ENCODE results near the gene PUS10. TPM values are rescaled to one million over a fixed set of nuclear protein-coding genes. Genes with fewer than 3 reads are reported as not detected.

The PUS10 gene
- total RNA-seq, 3 donors from 2014 or later: 7.3 to 14.6 (median 12.8) TPM

DNA sequence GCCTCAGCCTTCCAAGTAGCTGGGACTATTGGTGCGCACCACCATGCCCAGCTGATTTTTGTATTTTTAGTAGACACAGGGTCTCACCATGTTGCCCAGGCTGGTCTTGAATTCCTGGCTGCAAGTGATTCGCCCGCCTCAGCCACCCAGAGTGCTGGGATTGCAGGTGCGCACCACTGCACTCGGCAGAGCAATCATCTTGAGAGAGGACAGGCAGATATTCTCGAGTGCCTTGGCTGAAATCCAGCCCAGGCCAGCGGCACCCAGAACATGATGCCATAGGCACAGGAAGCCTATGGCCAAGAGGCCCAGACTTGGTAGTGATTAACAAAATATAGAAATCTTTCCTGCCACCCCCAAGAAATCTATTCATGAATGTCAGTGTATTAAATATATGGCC lies 58.6 kb downstream of the PUS10 start:
- TF ChIP-seq, protein P1, sequence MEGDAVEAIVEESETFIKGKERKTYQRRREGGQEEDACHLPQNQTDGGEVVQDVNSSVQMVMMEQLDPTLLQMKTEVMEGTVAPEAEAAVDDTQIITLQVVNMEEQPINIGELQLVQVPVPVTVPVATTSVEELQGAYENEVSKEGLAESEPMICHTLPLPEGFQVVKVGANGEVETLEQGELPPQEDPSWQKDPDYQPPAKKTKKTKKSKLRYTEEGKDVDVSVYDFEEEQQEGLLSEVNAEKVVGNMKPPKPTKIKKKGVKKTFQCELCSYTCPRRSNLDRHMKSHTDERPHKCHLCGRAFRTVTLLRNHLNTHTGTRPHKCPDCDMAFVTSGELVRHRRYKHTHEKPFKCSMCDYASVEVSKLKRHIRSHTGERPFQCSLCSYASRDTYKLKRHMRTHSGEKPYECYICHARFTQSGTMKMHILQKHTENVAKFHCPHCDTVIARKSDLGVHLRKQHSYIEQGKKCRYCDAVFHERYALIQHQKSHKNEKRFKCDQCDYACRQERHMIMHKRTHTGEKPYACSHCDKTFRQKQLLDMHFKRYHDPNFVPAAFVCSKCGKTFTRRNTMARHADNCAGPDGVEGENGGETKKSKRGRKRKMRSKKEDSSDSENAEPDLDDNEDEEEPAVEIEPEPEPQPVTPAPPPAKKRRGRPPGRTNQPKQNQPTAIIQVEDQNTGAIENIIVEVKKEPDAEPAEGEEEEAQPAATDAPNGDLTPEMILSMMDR (IDR thresholded peaks at IDR 0.05): no peak
- Histone ChIP-seq H3K36me3 (ENCODE audit: low read depth) (no peaks in the 10 kb centered on the region), H3K4me3 (no peak overlapping the region), H3K4me1 (ENCODE audit: low read depth) (no peaks in the 10 kb centered on the region), H3K9me3 (no peaks in the 10 kb centered on the region)
- ATAC-seq (no peak), DNase-seq (no peak)
- intact Hi-C loops (cut with DNase I, micrococcal nuclease): no loop called here

DNA sequence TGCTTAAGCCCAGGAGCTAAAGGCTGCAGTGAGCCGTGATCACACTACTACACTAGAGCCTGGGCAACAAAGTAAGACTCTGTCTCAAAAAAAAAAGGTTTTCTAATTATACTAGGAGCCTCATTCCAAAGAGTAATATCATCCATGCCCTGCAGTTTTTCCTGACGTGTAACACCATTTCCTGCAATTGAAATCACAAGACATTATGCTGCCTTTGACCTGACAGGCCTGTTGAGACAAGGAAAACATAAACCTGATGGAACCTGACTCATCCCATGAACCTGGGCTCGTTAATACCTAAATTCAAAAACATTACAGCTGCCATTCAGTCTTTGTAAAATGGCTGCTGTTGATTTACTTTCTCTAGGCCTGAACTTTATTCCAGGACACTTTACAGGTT lies 59.3 kb downstream of the PUS10 start:
- TF ChIP-seq, protein P1 (IDR thresholded peaks at IDR 0.05): no peak
- peak; percentile 82 for ATAC-seq
- no peaks in the 10 kb centered on the region for H3K9me3 ChIP-seq
- no peak overlapping the region for H3K4me3 ChIP-seq
- H3K36me3 ChIP-seq (ENCODE audit: low read depth): no peaks in the 10 kb centered on the region
- DNase-seq: peak in 1 of 3 donors; percentile 12
- no peaks in the 10 kb centered on the region for H3K4me1 ChIP-seq (ENCODE audit: low read depth)
- intact Hi-C loops (cut with DNase I, micrococcal nuclease): no loop called here

DNA sequence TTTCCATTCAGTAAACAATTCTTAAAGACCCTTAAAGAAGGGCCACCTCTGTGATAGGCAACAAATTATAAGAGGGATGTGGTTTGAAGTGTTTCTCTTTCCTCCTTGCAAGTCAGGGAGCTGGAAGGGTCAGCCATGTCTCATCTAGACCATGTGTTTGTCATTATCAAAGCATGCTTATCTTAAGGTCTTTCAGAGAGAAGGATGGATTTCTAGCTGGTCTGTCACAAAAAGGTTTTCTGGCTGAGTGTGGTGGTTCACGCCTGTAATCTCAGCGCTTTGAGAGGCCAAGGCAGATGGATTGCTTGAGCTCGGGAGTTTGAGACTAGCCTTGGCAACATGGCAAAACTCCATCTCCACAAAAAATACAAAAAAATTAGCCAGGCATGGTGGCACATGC lies 59.7 kb downstream of the PUS10 start:
- ATAC-seq (no peak), DNase-seq (no peak)
- TF ChIP-seq, protein P1 (IDR thresholded peaks at IDR 0.05): no peak

DNA sequence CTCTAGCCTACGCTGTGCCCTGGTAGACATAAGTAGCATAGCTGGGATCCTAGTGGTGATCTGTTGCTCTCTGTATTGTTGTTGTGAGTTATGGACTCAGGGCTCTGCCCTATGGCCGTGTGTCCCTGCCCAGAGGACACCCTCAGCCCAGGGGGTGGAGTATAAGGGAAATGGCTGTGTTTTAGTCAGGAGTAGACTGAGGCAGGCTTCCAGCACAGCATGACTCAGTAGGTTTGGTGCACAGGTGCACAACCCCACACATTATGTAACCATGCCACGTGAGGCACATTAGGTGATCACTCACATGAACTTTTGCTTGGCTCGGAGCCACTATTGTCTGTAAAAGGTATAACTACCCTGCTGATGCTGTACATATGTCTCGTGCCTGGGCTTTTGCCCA lies 60.4 kb downstream of the PUS10 start:
- intact Hi-C loops (cut with DNase I, micrococcal nuclease): no loop called here
- no peaks in the 10 kb centered on the region for H3K4me1 ChIP-seq (ENCODE audit: low read depth)
- no peaks in the 10 kb centered on the region for H3K9me3 ChIP-seq
- ATAC-seq (peak; percentile 91), DNase-seq (peak in 2 of 3 donors; percentile 40 to 84)
- H3K4me3 ChIP-seq: no peak overlapping the region
- H3K36me3 ChIP-seq (ENCODE audit: low read depth): no peaks in the 10 kb centered on the region
- TF ChIP-seq, protein P1 (IDR thresholded peaks at IDR 0.05): no peak

More for the DNA sequence above, 59.7 kb downstream of the PUS10 start:
- Histone ChIP-seq H3K4me3 (no peak overlapping the region), H3K9me3 (no peaks in the 10 kb centered on the region), H3K4me1 (ENCODE audit: low read depth) (no peaks in the 10 kb centered on the region), H3K36me3 (ENCODE audit: low read depth) (no peaks in the 10 kb centered on the region)
- intact Hi-C loops (cut with DNase I, micrococcal nuclease): no loop called here

DNA sequence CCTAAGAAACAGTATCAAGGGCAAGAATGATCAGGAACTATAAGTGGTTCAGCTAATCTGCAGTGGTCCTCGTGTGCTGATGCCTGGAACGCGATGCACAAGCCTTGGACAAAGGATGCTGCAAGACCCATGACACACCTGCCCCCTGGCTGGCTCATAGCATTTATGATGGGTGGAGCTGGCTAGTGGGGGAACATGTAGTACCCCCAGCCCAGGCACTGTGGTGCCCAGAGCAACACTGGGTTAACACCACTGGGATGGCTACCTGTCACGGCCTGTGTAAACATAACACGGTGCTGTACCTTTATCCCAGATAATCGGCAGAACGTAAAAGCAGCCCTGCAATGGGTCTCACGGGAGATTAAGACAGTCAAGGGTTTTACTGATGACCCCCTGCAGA lies 60.8 kb downstream of the PUS10 start:
- no peak overlapping the region for H3K4me3 ChIP-seq
- DNase-seq (no peak), ATAC-seq (peak; percentile 29)
- no peaks in the 10 kb centered on the region for H3K9me3 ChIP-seq
- no peaks in the 10 kb centered on the region for H3K36me3 ChIP-seq (ENCODE audit: low read depth)
- no peaks in the 10 kb centered on the region for H3K4me1 ChIP-seq (ENCODE audit: low read depth)
- intact Hi-C loops (cut with DNase I, micrococcal nuclease): no loop called here
- TF ChIP-seq, protein P1 (IDR thresholded peaks at IDR 0.05): no peak

DNA sequence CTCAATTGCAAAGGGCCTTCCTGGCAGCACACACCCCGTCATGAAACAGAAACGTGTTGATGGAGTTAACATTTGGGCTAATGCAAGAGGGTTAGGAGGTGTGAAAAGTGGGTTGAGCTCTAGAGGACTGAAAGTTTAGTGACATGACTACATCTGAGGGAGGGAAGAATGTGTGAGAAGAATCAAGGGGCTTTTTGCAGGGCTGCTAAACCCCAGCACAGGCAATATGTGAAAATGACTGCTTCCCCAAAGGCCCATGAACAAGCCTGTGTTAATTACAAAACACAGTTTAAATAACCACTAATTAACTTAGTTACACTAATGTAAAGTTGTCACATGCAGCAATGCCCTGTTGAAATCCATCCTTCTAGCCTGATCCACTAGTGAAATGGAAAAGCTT lies 63.9 kb downstream of the PUS10 start:
- no peaks in the 10 kb centered on the region for H3K4me1 ChIP-seq (ENCODE audit: low read depth)
- intact Hi-C loops (cut with DNase I, micrococcal nuclease): no loop called here
- H3K9me3 ChIP-seq: no peaks in the 10 kb centered on the region
- no peak for ATAC-seq
- H3K36me3 ChIP-seq (ENCODE audit: low read depth): no peaks in the 10 kb centered on the region
- TF ChIP-seq, protein P1 (IDR thresholded peaks at IDR 0.05): no peak
- DNase-seq: no peak
- no peak overlapping the region for H3K4me3 ChIP-seq

Data from mucosa of descending colon (tissue), 3 donors.